Activated CD4-positive, alpha-beta memory T cell treated with anti-CD3 and anti-CD28 coated beads for 36 hours (primary cell): ENCODE measurements around the gene PGM5. TPM values are rescaled to one million over a fixed set of nuclear protein-coding genes. Genes with fewer than 3 reads are reported as not detected.
"Not testable (repeated sequence)": the region's sequence is repeated elsewhere in the genome, so short reads cannot be mapped to it uniquely, and the experiment has no call there.

ENCODE experiments used
- CTCF ChIA-PET: fragments of 350-600 bp; sonication (Branson Sonifier 250); formaldehyde crosslinking; loops from one replicate; lab custom pipeline; 2021; ENCODE audit warnings: antibody characterized with exemption, inconsistent platforms; lab: Charles Lee
- POLR2A ChIA-PET: fragments of 350-600 bp; sonication (Branson Sonifier 250); formaldehyde crosslinking; loops from one replicate; lab custom pipeline; 2021; ENCODE audit warnings: antibody characterized with exemption; lab: Charles Lee
- DNase-seq: peaks from one replicate; pipeline ENCODE4 v3.0.0-alpha.2; 2020
- H3K27ac Mint-ChIP-seq: one replicate; pipeline ENCODE4 v1.8.0; 2021; ENCODE audit warnings: mixed read lengths
- H3K27me3 Mint-ChIP-seq: one replicate; pipeline ENCODE4 v1.8.0; 2021; ENCODE audit warnings: mixed read lengths
- H3K36me3 Mint-ChIP-seq: one replicate; pipeline ENCODE4 v1.8.0; 2021; ENCODE audit warnings: mixed read lengths
- H3K4me1 Mint-ChIP-seq: one replicate; pipeline ENCODE4 v1.8.0; 2021; ENCODE audit warnings: low read depth, mixed read lengths
- H3K4me3 Mint-ChIP-seq: one replicate; pipeline ENCODE4 v1.8.0; 2021; ENCODE audit warnings: mild to moderate bottlenecking, mixed read lengths
- H3K9me3 Mint-ChIP-seq: one replicate; pipeline ENCODE4 v1.8.0; 2021; ENCODE audit warnings: mixed read lengths
- intact Hi-C: fragments of 100-400 bp; cut with micrococcal nuclease; formaldehyde crosslinking; loops from one replicate; pipeline ENCODE4 v1.15.1; 2023
- total RNA-seq, 2 experiments: library from RNA; stranded (reverse); gene quantifications; one replicate each; pipeline ENCODE4 v1.2.3, GENCODE V29; 2021

Gene PGM5
- total RNA-seq, 2 experiments from 2014 or later: not detected

GRCh38 chr9:68342265-68343025 lies 14.0 kb upstream of the PGM5 start:
- POLR2A ChIA-PET, H3K4me1 Mint-ChIP-seq, H3K27me3 Mint-ChIP-seq, H3K36me3 Mint-ChIP-seq, H3K27ac Mint-ChIP-seq, H3K4me3 Mint-ChIP-seq, DNase-seq, intact Hi-C loops, H3K9me3 Mint-ChIP-seq: not testable (repeated sequence)
- CTCF ChIA-PET: interaction anchor here (1.2 kb wide), 3 partner anchors 75 to 226 kb away, joined by 3 to 5 read pairs (median 4); no protein-coding TSS in a partner anchor

- intact Hi-C loops, DNase-seq, H3K4me3 Mint-ChIP-seq, H3K36me3 Mint-ChIP-seq, H3K4me1 Mint-ChIP-seq, H3K9me3 Mint-ChIP-seq, H3K27ac Mint-ChIP-seq, H3K27me3 Mint-ChIP-seq, POLR2A ChIA-PET: not testable (repeated sequence)
- CTCF ChIA-PET: interaction anchor here (1.2 kb wide), 3 partner anchors 74 to 225 kb away, joined by 3 to 5 read pairs (median 4); no protein-coding TSS in a partner anchor
These were observed 13.2 kb upstream of the PGM5 start for GRCh38 chr9:68343242-68343641.

DNA sequence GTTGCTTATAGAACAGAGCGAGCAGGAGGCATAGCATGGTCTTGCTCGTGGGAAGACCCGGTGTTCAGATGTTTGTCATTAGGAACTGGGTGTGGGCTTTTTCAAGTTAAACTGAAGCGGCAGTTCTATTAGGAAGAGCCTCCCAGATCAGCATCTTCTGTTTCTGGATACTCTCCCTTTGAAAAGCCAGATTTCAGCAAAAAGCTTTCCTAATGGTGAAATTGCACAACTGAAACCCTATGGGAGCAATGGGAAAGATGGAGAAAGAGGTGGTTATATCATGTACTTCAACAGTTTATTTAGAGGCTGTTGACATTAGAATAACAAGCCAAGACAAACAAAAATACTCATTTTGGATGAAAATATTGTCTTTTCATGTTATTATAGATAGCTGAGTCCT lies 12.4 kb upstream of the PGM5 start:
- CTCF ChIA-PET, DNase-seq, H3K4me1 Mint-ChIP-seq, H3K4me3 Mint-ChIP-seq, POLR2A ChIA-PET, H3K36me3 Mint-ChIP-seq, H3K27ac Mint-ChIP-seq, intact Hi-C loops, H3K27me3 Mint-ChIP-seq, H3K9me3 Mint-ChIP-seq: not testable (repeated sequence)

GRCh38 chr9:68351689-68352088 lies 4.7 kb upstream of the PGM5 start:
- H3K4me1 Mint-ChIP-seq, DNase-seq, H3K36me3 Mint-ChIP-seq, H3K4me3 Mint-ChIP-seq, CTCF ChIA-PET, H3K9me3 Mint-ChIP-seq, H3K27me3 Mint-ChIP-seq, POLR2A ChIA-PET, intact Hi-C loops, H3K27ac Mint-ChIP-seq: not testable (repeated sequence)

- H3K36me3 Mint-ChIP-seq, H3K4me1 Mint-ChIP-seq, H3K4me3 Mint-ChIP-seq, H3K9me3 Mint-ChIP-seq, CTCF ChIA-PET, H3K27ac Mint-ChIP-seq, POLR2A ChIA-PET, DNase-seq, intact Hi-C loops: not testable (repeated sequence)
- peaks cover 12% of the 10 kb centered on the region for H3K27me3 Mint-ChIP-seq
These were observed 425 bp upstream of the PGM5 start for GRCh38 chr9:68355993-68356379.

DNA sequence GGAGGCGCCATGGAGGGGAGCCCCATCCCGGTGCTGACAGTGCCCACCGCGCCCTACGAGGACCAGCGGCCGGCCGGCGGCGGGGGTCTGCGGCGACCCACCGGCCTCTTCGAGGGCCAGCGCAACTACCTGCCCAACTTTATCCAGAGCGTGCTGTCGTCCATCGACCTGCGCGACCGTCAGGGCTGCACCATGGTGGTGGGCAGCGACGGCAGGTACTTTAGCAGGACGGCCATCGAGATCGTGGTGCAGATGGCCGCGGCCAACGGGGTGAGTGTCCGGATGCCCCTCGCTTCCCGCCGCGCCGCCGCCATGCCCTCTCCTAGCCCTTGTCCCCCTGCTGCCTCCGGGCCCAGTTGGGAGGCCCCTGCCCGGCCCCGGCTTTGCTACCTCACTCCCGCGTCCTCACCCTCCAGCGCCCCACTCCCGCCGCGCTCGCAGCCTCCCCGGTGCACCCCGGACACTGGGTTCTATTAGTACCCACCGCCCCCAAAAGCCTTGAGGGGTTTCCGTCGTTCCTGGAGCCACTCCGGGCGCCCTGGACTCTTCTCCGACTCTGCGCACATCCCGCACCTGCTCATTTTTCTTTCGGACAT lies 806 bp downstream of the PGM5 start:
- CTCF ChIA-PET, DNase-seq, POLR2A ChIA-PET, intact Hi-C loops, H3K9me3 Mint-ChIP-seq, H3K27ac Mint-ChIP-seq, H3K36me3 Mint-ChIP-seq, H3K4me1 Mint-ChIP-seq, H3K4me3 Mint-ChIP-seq: not testable (repeated sequence)
- peaks cover 12% of the 10 kb centered on the region for H3K27me3 Mint-ChIP-seq

- CTCF ChIA-PET, H3K9me3 Mint-ChIP-seq, H3K4me1 Mint-ChIP-seq, H3K27ac Mint-ChIP-seq, POLR2A ChIA-PET, H3K4me3 Mint-ChIP-seq, H3K27me3 Mint-ChIP-seq, intact Hi-C loops, H3K36me3 Mint-ChIP-seq: not testable (repeated sequence)
- DNase-seq: peak; percentile 14
These were observed 10.6 kb downstream of the PGM5 start for GRCh38 chr9:68366933-68367547.

GRCh38 chr9:68375789-68376188 lies 19.4 kb downstream of the PGM5 start:
- H3K27ac Mint-ChIP-seq, H3K4me1 Mint-ChIP-seq, H3K4me3 Mint-ChIP-seq, CTCF ChIA-PET, DNase-seq, intact Hi-C loops, H3K27me3 Mint-ChIP-seq, H3K9me3 Mint-ChIP-seq, H3K36me3 Mint-ChIP-seq, POLR2A ChIA-PET: not testable (repeated sequence)

DNA sequence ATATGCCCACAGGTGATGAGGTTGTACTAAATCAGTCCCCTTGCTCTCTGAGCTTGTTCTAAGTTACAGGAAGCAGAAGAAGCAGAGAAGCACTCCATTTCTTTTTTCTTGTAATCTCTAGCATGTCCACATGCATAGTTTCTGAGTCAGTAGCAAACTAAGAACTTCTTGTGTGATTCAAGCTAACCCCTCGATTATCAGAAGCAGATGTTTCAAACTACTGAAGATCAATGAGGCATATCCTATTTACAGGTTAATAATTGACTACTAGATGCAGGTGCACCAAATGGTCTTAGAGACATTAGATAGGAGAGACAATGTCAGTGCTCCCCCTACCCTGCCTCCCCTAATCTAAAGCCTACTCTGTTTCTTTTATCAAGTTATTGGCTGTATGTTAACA lies 21.3 kb downstream of the PGM5 start:
- intact Hi-C loops, H3K4me1 Mint-ChIP-seq, H3K9me3 Mint-ChIP-seq, CTCF ChIA-PET, H3K27ac Mint-ChIP-seq, H3K27me3 Mint-ChIP-seq, POLR2A ChIA-PET, H3K4me3 Mint-ChIP-seq, H3K36me3 Mint-ChIP-seq, DNase-seq: not testable (repeated sequence)

DNA sequence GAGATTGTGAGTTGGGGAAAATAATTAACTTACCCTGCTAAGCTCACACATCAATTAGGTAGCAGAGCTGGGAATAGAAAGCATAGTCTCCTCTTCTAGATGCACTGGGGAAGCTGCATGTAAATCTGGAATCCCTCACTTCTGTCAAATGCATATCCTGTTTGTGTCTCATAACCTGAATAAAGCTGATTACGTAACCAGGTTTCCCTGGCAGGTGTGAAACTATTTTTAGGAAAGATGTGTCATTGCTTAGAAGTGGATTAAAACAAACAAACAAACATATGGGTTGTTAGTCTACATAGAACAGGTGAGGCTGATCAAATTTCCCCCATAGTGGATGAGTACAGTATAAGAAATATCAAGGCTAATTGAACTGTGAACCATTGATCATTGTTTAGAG lies 27.5 kb downstream of the PGM5 start:
- DNase-seq, H3K36me3 Mint-ChIP-seq, H3K9me3 Mint-ChIP-seq, CTCF ChIA-PET, POLR2A ChIA-PET, H3K27me3 Mint-ChIP-seq, H3K27ac Mint-ChIP-seq, H3K4me1 Mint-ChIP-seq, H3K4me3 Mint-ChIP-seq, intact Hi-C loops: not testable (repeated sequence)

DNA sequence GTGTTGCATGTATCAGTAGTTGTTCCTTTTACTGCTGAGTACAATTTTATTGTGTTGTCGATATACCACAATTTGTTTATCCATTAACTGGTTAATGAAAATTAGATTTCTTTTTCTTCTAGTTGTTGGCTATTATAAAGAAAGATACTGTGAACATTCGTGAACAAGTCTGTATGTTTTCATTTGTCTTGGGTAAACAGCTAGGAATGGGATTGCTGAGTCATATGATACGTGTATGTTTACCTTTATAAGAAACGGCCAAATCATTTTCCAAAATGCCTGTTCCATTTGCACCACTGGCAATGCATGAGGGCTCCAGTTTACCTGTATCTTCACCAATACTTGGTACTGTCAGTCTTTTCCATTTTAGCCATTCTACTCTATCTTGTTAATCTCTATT lies 33.1 kb downstream of the PGM5 start:
- intact Hi-C loops, POLR2A ChIA-PET, H3K27me3 Mint-ChIP-seq, H3K4me1 Mint-ChIP-seq, H3K36me3 Mint-ChIP-seq, H3K9me3 Mint-ChIP-seq, DNase-seq, H3K27ac Mint-ChIP-seq, H3K4me3 Mint-ChIP-seq, CTCF ChIA-PET: not testable (repeated sequence)

GRCh38 chr9:68390737-68391136 lies 34.3 kb downstream of the PGM5 start:
- CTCF ChIA-PET, H3K36me3 Mint-ChIP-seq, H3K9me3 Mint-ChIP-seq, intact Hi-C loops, POLR2A ChIA-PET, DNase-seq, H3K4me1 Mint-ChIP-seq, H3K4me3 Mint-ChIP-seq, H3K27me3 Mint-ChIP-seq, H3K27ac Mint-ChIP-seq: not testable (repeated sequence)
